Activated T-helper 1 cell treated with Interleukin-2 at 50 U/mL for 16 hours (primary cell): ENCODE measurements around the gene ELOVL6.
A peak's percentile ranks its signal among the peaks of the same experiment; 100 is the strongest.
"Not testable (repeated sequence)": the region's sequence is repeated elsewhere in the genome, so short reads cannot be mapped to it uniquely, and the experiment has no call there.

Experiments
- DNase-seq: peaks from one replicate; pipeline ENCODE4 v3.0.0-alpha.2; 2020; ENCODE audit warnings: low read depth

ELOVL6 gene

DNA sequence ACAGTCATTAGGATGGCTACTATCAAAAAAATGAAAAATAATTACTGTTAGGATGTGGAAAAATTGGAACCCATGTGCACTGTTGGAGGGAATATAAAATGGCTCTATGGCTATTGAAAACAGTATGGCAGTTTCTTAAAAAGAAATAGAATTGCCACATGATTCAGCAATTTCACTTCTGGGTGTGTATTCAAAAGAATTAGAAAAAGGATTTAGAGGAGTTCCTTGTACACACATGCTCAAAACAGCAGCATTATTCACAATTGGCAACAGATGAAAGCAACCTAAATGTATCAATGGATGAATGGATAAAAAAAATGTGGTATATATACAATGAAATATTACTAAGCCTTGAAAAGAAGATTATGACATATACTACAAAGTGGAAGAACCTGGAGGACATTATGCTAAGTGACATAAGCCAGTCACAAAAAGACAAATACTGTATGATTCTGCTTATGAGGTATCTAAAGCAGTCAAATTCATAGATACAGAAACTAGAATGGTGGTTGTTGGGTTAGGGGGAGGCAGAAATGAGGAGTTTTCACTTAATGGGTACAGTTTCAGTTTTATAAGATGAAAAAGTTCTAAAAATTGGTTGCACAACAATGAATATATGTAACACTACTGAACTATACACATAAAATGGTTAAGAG is 123.2 kb downstream of the ELOVL6 start:
- DNase-seq: no peak

DNA sequence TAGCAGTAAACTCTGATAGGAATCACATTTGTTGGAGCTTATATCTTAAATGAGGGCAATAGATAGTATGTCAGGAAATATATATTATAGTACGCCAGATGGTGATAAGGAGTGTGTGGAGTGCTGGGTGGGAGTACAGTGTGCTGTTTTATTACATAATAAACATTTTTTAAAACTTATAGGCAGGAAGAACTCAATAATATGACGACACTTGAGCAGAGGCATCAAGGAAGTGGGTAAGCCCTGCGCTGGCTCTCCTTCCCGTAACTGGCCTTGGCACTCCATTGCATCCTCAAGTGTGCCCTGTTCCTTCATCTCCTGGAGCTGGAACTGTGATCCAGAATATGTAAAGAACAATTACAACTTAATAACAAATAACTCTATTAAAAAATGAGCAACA is 123.8 kb downstream of the ELOVL6 start:
- no peak for DNase-seq

DNA sequence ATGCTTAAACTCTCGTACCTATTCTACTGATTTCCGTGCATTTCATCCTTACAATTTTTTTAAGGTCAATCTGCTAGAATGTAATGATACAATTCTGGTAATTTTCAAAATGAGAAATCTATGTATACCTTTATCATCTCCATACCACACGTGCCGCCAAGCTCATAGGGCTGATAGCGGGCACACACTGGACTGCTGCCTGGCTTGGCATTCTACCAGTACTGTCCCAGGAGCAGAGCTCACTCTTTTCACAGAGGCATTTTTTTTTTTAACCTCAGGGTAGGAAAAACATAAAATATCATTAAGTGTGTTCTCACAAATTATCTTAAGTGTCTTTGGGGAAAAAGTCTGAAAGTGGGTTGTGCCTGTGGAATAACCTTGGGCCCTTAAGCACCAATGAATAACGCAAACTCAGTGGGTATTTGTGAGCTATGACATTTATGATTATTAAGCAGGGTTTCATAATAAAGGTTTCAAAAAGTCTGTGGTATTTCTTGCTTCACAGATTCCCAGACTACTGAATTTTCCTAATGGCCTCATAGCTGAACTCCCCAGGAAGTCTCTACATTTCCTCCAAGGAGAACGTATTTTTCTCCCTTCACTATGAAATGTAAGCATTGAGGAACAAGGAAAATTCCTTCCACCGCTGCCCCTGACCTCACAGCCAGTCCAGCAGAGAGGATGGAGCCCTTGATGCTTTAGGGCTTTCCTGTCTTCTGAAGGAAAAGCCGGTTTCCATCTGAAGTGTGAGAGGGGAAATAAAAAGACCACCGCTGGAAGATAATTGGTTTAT is 125.2 kb downstream of the ELOVL6 start:
- DNase-seq: no peak

DNA sequence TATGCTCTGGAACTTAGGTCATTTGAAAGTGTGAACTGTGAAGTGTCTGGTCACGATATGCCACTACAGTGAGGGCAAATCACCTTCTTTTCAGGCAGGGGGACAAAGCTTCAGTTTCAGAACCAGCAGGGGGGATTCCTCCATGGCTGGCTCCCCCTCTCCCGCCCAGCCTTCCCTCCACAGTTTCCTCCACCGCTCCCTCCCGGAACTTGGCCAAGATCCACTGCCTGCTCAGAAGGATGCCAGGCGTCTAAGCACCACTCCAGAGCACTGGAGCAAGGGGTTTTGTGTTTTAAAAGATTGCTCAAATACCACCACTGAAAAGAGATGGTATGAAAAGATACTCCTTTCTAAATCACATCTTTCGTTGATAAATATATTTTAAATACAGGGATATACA is 126.9 kb downstream of the ELOVL6 start:
- DNase-seq: no peak

DNA sequence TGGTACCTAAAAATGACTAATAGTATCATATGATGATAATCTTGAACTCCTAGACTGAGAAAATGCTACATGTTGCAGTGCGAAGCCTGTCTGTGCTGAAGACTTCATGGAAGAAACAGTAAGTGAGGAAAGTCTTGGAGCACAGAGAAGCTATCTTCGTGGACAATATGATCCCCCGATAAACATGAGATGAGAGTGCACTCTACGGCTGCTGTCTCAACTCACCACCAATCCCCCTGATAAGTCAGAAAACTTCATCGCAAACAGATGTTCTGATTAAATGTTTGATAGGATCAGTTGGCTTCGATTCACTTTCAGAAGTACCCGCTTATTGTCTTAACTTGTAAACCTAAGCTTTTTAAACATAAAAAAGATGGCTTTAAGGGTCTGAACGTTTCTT is 130.2 kb downstream of the ELOVL6 start:
- DNase-seq: no peak

DNA sequence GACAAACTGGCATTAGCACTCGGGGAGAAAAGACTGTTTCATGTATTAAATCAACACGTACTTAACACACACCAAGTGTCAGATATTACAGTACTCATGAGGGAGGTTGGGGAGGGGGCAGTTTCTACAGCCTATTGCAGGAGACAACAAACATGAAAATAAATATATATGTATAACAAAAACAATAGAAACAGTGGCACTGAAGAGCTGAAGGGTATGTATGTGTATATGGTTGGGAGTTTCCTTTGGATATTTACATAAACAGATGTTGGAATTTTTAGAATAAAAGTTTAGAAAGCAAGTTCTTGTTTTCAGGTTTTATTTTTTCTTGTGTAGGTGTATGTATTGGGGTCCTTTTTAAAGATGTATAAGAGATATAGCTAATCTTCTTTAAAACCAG is 133.5 kb downstream of the ELOVL6 start:
- no peak for DNase-seq

DNA sequence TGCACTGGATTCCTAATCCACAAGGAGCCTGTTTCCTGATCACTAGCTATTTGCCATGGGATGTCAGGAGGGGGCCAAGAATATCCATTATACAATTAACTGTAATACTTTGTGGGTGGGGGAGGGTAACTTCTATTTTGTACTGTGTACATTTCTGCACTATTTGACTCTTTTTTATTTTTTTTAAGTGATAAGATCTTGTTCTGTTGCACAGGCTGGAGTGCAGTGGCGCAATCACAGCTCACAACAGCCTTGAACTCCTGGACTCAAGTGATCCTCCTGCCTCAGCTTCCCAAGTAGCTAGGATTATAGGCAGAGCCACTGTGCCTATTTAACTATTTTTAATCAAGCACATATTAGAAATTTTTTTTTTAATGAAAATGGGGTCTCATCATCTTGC is 134.1 kb downstream of the ELOVL6 start:
- no peak for DNase-seq

DNA sequence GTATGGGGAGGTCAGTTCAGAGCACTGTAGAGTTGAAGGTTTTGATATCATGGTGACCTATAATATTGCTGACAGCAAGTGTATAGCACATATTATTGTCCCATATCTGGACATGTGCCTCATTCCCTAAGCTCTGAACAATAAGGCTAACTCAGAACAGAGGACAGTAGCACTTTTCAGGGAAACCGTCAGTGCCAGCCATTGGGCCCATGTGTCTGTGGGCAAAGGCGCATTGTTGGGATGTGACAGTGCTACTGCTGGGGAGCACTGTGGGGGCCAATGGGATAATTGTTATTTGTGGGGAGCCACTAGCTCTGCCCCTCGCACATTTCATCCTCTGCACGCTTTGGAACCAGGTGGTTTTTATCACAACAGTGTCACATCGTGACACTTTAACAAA is 136.2 kb downstream of the ELOVL6 start:
- DNase-seq: no peak

DNA sequence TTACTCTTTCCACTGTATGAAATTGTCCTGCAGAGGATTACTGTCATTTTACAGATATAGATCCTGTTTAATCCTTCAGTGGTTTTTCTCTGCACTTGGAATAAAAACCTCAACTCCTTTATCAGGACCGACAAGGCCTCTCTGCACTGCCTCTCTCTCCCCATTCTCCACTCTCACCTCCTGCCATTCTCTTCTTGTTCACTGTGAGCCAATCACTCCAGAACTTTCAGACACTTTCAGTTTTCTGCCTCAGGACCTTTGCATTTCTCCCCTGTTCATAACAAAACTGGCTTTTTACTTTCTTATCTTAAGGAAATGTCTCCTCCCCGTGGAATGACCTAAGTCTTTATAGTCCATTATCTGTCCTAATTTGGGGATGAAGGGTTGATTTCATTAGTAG is 137.3 kb downstream of the ELOVL6 start:
- no peak for DNase-seq

DNA sequence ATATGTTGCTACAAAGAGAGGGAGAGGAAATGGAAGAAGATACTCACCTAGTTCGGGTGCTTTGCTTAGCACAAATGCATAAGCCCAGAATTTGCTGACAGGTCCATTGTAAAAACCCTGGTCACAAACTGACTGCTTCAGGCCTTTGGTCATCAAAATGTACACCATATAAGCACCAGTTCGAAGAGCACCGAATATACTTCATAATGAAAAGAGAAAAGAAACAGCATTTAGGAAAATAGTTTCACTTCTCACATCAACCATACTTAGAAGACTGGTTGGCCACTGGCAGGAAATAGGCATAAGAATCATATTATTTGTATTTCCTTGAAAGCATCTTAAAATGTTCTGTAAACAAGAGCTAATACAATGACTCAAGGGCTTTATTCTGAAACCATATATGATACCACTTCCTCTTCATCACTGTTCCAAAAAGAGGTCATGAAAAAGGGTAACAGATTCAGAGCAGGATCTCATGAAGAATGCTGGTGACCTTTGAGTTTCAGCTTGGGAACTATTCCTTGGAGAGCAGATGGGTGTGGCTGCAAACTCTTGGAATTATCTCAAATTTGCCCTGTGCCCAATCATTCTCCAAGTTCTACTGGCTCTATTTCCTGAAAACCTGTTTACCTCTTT is 138.7 kb downstream of the ELOVL6 start:
- no peak for DNase-seq

DNA sequence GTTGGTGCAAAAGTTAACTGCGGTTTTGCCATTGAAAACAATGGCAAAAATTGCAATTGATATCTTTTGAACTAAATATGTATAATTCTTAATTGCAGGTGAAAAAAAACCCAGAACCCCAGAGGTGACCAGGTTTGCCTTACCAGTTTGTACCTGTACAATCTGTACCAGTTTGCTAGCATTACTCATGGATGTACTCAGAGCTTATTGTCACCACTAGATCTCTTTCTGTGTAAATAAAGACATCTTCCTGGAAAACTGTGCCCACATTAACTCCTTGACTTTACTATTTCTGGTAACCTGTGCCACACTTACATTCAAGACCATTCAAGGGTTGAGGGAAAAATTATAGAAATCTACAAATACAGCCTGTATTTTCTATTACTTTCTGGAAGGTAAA is 139.7 kb downstream of the ELOVL6 start:
- no peak for DNase-seq

DNA sequence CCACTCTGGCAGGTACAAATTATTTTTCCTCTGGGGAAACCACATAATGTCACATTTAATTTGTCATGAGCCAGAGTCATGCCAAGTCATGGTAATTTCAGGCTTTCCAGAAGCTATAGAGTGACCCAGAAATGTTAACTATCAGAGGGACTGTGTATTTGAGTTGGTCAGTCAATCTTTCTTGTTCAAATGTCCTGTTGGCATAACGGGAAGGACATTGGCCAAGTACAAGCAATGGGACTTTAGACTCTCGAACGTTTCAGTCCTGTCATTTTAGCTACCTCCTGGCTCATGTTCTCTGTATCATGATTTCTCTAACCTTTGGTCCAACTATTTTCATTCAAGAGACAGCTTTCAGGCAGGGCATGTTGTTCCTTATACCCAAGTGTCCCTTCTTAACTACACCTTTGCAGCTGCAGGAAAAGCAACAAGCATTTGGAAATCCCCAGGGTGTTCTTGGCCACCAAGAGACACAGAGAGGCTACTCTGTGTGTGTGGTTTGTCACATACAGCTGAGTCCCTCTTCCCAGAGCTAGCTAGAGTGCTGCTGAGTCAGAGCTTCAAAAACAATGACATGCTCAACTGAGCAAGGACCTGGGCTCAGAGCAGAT is 143.2 kb downstream of the ELOVL6 start:
- DNase-seq: no peak

DNA sequence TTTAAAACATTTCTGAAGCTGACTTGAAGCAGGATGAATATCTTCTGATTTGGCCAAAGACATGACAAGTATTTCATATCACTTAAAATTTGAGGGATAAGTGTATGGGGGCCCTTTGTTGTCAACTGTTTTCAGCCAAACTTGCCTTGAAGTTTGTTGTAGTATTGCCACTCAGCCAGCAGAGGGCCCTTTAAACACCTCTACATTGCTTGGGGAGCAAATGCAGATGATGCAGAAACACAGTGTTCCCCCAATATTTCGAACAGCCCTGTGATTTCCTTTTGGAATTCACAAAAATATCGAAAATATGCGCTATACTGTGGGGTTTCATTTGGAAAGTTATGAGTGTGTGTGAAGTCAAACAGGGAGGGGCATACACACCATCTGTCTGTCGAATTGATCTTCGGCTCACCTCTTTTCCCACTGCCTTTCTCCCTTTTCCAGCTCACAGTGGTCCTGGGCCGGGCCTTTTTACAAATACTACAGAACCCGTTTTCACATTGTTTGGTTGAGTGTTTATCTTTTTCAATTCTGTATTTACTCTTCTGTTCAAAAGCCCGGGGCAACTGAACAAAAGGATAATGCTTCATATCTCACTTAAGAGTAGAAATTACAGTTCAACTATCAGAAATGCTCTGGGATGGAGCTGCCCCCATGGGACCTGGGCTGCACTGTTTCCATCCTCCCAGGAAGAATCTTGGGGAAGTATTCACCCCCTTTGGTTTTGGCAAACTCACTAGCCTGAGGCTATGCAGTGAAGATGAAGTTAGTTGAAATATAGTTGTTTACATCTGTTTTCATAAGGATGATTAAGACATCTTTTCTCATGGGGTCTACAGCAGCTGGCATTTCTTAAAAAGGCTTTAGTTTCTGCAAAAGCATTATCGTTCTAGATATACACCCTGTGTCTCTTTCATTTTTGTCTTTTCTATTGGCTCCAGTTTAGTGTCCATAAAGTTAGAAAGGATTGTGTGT is 148.2 kb downstream of the ELOVL6 start:
- peak; percentile 6 for DNase-seq

DNA sequence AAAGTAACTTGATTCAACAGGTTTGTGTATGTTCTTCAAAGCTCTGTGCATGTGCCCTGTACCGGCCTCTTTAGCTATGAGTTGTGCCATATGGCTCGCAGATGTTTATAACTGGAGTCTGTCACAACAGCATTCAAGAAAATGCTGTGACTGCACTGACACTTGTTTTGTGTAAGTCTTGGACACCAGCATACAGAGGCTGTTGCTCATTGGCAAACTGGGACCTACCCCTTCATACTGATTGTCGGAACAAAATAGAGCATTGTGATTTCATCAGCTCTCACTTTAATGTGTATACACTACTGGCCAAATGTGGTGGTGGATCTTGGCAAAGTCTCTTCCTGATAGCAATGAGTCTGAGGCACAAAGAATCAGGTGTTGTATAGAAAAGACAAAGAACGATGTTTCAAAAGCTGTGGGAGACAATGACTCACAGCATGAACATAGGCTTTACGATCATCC is 151.8 kb downstream of the ELOVL6 start:
- DNase-seq: no peak

DNA sequence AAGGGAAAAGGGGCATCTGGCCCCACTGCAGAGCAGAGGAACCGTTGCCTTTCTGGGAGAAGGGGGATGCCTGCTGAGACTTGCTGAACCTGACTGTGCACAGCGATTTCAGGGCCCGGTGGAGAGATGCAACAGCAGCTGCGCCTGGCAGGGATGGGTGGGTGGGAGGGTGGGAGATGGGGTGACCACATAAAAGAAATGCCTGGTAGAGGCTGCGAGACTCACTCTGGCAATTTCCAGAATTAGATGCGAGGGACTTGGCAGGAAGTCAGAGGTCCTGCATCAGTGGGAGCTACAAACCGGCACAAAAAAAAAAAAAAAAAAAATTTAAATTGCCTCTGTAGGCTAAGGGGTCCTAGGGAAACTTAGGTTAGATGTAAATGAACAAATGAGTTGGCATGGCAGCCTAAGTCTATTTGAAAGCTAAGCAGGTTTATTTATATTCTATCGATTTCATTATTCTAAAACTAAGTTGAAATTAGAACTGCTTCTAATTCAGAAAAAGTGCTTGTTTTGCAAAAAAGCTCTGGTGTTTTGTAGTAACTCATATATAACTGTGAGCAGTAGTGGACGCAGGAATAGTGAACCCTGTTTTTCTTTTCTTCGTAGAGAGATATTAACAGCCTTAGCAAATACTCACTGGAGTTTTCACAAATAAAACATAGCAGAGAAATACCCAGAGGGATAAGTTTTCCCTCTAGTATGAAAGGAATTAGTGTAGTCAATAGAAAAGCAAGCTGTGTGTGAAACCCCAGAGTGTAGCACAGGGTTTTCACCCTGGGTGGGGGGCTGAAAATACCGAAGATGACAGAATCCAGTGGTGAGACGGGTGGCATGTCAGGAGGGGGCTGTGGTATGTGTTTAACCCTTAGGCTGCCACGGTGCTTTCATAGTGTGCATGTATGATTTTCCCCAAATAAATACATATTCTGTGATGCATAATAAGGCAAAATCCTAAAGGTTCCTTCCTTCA is 155.6 kb downstream of the ELOVL6 start:
- no peak for DNase-seq

DNA sequence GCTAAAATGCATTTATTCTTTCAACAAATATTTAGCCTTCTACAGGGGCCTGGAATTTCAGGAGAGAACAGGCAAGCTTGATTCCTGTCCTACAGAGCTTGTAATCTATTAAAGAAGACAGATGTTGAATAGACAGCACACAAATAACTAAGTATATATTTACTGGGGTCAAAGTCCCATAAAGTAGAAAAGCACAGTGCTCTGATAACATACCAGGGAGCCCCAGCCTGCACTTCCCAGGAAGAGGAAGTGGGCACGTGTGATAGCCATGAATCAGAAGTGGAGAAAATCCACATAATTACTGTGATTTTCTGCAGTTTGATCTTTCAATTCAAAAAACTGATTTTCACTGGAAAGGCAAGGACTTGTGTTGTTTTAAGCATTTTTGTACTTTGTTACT is 156.7 kb downstream of the ELOVL6 start:
- DNase-seq: no peak

DNA sequence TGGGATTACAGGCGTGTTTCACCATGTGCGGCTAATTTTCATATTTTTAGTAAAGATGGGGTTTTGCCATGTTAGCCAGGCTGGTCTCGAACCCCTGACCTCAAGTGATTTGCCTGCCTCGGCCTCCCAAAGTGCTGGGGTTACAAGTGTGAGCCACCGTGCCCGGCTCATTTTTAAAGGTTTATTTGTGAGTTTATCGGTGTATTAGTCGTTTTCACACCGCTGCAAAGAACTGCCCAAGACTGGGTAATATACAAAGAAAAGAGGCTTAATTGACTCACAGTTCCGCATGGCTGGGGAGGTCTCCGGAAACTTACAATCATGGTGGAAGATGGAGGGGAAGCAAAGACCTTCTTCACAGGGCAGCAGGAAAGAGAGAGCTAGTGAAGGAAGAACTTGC is 159.3 kb downstream of the ELOVL6 start:
- not testable (repeated sequence) for DNase-seq

DNA sequence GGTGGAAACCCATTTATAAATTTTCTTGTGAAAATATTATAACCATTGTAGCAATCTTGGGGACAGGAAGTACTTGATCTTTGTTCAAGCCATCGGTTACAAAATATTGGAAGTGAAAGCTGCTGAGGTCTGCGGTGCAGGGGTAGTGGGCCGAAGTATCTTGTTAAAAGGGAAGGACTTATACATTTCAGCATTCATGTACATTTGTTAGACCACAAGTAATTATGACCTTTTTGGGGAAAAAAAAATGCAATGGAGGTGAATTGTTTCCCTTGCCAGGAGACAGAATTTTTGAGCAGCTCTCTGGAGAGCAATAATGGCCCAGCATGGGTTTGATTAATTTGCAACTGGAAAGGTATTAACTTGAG is 164.4 kb downstream of the ELOVL6 start:
- no peak for DNase-seq

DNA sequence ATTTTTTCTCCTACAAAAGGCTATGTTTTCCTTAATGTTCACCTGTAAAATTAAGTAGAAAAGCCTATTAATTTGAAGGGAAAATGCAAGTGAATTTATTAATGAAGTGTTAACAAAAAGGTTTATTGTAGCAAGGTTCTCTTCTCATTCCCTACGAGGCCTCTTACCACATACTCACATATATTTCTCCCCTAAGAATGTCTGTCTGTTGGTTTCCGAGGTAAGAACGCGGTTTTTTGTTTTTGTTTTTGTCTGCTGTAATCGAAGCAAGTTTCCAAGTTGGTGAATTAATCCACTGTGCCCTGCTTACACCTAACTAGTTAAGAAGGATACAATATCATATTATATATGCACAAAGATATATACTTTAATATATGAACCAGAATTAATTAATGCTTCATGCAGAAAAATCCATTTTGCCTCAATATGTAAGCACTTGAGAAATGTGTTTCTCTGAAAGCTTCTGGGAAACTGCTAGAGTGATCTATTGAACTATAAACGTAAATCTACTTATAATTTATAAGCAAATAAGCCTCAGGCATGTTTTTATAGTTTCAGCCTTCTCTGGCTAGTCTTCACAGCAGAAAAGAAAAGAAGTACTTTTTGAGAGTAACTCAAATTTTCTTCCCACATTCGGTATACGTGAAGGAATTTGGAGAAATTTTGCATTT is 164.9 kb downstream of the ELOVL6 start:
- no peak for DNase-seq

DNA sequence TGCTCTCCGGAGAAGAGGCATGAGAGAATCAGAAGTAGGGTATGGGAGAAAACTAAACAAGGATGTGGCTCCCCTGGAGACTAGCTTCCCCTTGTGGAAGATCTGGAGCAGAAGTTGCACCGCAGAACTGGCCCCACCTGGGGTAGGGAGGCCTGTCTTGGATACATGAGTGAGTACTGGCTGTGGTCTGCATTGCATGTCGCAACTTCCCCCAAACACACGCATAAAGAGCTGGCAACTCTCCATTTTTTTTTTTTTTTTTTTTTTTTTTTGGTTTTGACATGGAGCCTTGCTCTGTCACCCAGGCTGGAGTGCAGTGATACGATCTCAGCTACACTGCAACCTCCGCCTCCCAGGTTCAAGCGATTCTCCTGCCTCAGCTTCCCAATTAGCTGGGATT is 165.8 kb downstream of the ELOVL6 start:
- no peak for DNase-seq
